Lower leg skin (tissue), 4 donors: ENCODE results near the gene DAAM2. TPM values are rescaled to one million over a fixed set of nuclear protein-coding genes. Genes with fewer than 3 reads are reported as not detected.

Source experiments
- DNase-seq, 2 donors: peaks; one replicate each; pipeline ENCODE4 v3.0.0-alpha.2; 2019; ENCODE audit warnings: low spot score in 2 of 2
- H3K4me3 ChIP-seq: fragments of 200-600 bp; sonication (generic); 2 replicates; pipeline ENCODE4 v1.5.1; 2017; ENCODE audit warnings: mild to moderate bottlenecking, low read depth; ENCODE audit not compliant: poor library complexity, severe bottlenecking
- CTCF ChIP-seq, 3 donors: fragments of 450-650 bp; IDR thresholded peaks; one replicate each; pipeline ENCODE4 v1.5.1; 2016; ENCODE audit warnings: antibody characterized with exemption in 3 of 3, mild to moderate bottlenecking in 3 of 3, moderate library complexity in 2 of 3
- POLR2A ChIP-seq, 2 donors: fragments of 450-650 bp; IDR thresholded peaks; one replicate each; pipeline ENCODE4 v1.6.1; 2016 to 2017; ENCODE audit warnings: antibody characterized with exemption in 2 of 2, mild to moderate bottlenecking in 1 of 2, moderate library complexity in 1 of 2
- WGBS, 2 donors: methylation state at CpG; one replicate each; pipeline ENCODE4 v1.1.5; 2018; 5-methylcytosine and 5-hydroxymethylcytosine counted together
- intact Hi-C: fragments of 100-400 bp; cut with DNase I; formaldehyde crosslinking; loops from one replicate; pipeline ENCODE4 v1.15.0; 2023; ENCODE audit warnings: low total_unique reads
- total RNA-seq, 4 donors: library from RNA; depleted of rRNA; stranded (reverse); fragments of >200 nt; gene quantifications; one replicate each; pipeline ENCODE4 v1.1.0, GENCODE V29; 2016

The DAAM2 gene
- total RNA-seq, 4 donors from 2014 or later = 5.6 to 16.9 (median 8.1) TPM

- 88 to 91% methylated on average over 10 of the region's 10 CpGs for WGBS, 2 donors
- no peak overlapping the region for H3K4me3 ChIP-seq
- TF ChIP-seq POLR2A (IDR thresholded peaks at IDR 0.05) (no peak), CTCF (IDR thresholded peaks at IDR 0.05) (no peak)
- DNase-seq = peak in 1 of 2 donors; percentile 9
- intact Hi-C loops = no loop called here
These were observed 8.2 kb downstream of the DAAM2 start for GRCh38 chr6:39800034-39801032.

GRCh38 chr6:39801456-39802251 lies 9.5 kb downstream of the DAAM2 start:
- TF ChIP-seq CTCF (IDR thresholded peaks at IDR 0.05) = no peak
- TF ChIP-seq POLR2A (IDR thresholded peaks at IDR 0.05) = no peak
- DNase-seq = peak in 1 of 2 donors; percentile 16

GRCh38 chr6:39803872-39804271 lies 11.7 kb downstream of the DAAM2 start:
- WGBS, 2 donors = 41 to 49% methylated on average over 3 of the region's 3 CpGs
- no peak overlapping the region for H3K4me3 ChIP-seq
- intact Hi-C loops = no loop called here
- DNase-seq = peak in 1 of 2 donors; percentile 13
- no peak for TF ChIP-seq POLR2A (IDR thresholded peaks at IDR 0.05)
- no peak for TF ChIP-seq CTCF (IDR thresholded peaks at IDR 0.05)

More at GRCh38 chr6:39801456-39802251, 9.5 kb downstream of the DAAM2 start:
- H3K4me3 ChIP-seq = no peak overlapping the region
- 61% methylated on average over 11 of the region's 11 CpGs for WGBS, 2 donors
- intact Hi-C loops = no loop called here

- no peak overlapping the region for H3K4me3 ChIP-seq
- WGBS, 2 donors = 82 to 83% methylated on average over 5 of the region's 5 CpGs
- no peak for TF ChIP-seq CTCF (IDR thresholded peaks at IDR 0.05)
- TF ChIP-seq POLR2A (IDR thresholded peaks at IDR 0.05) = no peak
- intact Hi-C loops = no loop called here
- peak in 1 of 2 donors; percentile 8 for DNase-seq
These were observed 12.4 kb downstream of the DAAM2 start for GRCh38 chr6:39804466-39805065.

GRCh38 chr6:39806278-39806677 lies 14.1 kb downstream of the DAAM2 start:
- DNase-seq = no peak
- TF ChIP-seq CTCF (IDR thresholded peaks at IDR 0.05) = no peak
- no peak for TF ChIP-seq POLR2A (IDR thresholded peaks at IDR 0.05)
- intact Hi-C loops = no loop called here
- no peak overlapping the region for H3K4me3 ChIP-seq
- WGBS, 2 donors = 81 to 88% methylated on average over 1 of the region's 1 CpG
